ENCODE results near the gene UBA52. TPM values are rescaled to one million over a fixed set of nuclear protein-coding genes. Genes with fewer than 3 reads are reported as not detected.

The UBA52 gene
- total and polyA plus RNA-seq, 2 of the 8 experiments (the other 6 are each of a cell fraction or from before 2014, with no cell fraction given) = 1,340 to 5,409 TPM

DNA sequence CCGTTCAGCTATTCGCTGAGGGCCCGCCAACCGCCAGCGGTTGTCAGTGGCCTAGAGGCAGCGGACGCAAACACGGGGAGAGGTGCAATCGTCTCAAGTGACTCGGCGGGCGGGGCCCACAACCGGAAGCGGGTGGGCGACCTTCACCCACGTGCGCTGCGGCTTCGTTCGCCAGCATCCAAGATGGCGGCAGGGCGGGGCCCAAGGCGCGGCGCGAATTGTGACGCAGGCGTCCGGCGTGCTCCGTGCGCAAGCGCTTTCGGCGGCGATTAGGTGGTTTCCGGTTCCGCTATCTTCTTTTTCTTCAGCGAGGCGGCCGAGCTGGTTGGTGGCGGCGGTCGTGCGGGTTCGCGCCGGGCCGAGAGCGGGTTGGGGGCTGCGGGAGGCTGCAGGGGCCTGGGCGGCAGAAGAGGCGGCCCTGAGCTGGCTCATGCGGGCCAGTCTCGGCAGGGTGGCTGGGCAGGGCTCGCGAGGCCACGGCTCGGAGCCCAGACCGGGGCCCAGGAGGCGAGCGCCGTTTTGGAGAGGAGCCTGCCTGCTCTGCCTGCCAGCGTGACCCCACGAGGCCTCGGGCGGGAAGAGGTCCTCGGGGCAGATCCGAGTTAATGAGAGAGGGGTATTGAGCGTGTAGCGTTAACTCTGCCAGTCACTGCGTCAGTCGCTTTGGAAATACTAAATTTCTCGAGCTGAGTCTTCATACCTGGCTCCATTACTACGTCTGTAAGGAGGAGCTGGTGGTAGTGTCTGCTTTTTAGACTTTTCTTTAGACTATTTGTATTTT is at the start of gene UBA52 (continued):
- TF ChIP-seq SIRT6 (IDR thresholded peaks at IDR 0.05; ENCODE audit: low read length) (no peak), SP1 (IDR thresholded peaks at IDR 0.05; ENCODE audit: low read depth, low read length) (peak; percentile 81), TAF1 (IDR thresholded peaks at IDR 0.05; ENCODE audit: low read depth, low read length) (peak; percentile 97), TCF12 (IDR thresholded peaks at IDR 0.05; ENCODE audit: low read depth, low read length) (0 out of 2 replicates have a peak, but pooled peaks have one; percentile 1), BRCA1 (IDR thresholded peaks at IDR 0.05; ENCODE audit: low read depth, low read length) (no peak), CEBPB (IDR thresholded peaks at IDR 0.05; ENCODE audit: low read depth, low read length) (peak; percentile 52), SIX5 (IDR thresholded peaks at IDR 0.05; ENCODE audit: low read depth, low read length) (peak; percentile 53), MAFK (IDR thresholded peaks at IDR 0.05; ENCODE audit: low read depth, low read length) (no peak), CBX8 (IDR thresholded peaks at IDR 0.05; ENCODE audit: borderline replicate concordance, low read depth, low read length) (no peak), CTBP2 (IDR thresholded peaks at IDR 0.05; ENCODE audit: borderline replicate concordance, insufficient read depth, insufficient read length, low read length) (no peak), JUN (IDR thresholded peaks at IDR 0.05; ENCODE audit: low read depth, low read length) (no peak), SP2 (IDR thresholded peaks at IDR 0.05; ENCODE audit: low read length) (no peak), SIN3A (conservative IDR thresholded peaks at IDR 0.05 in 1 of 2, IDR thresholded peaks at IDR 0.05 in 1 of 2; ENCODE audit: low read depth in 1 of 2, low read length in 2 of 2) (peak; percentile 91 to 99; a peak in 3 of 4 replicates), HDAC6 (IDR thresholded peaks at IDR 0.05; ENCODE audit: low read depth, low read length) (no peak), POLR2A (IDR thresholded peaks at IDR 0.05; ENCODE audit: control extremely low read depth in 1 of 2, low read depth in 2 of 2, low read length in 2 of 2) (peak in 1 of 2 experiments; percentile 91; a peak in 2 of 3 replicates), SRF (IDR thresholded peaks at IDR 0.05; ENCODE audit: low read depth, low read length) (peak; percentile 55), BACH1 (IDR thresholded peaks at IDR 0.05; ENCODE audit: low read length) (no peak), YY1 (IDR thresholded peaks at IDR 0.05; ENCODE audit: low read depth, low read length) (peak; percentile 100), RNF2 (IDR thresholded peaks at IDR 0.05; ENCODE audit: borderline replicate concordance, low read depth, low read length, missing control alignments, poor library complexity, severe bottlenecking) (no peak), USF2 (IDR thresholded peaks at IDR 0.05; ENCODE audit: low read length) (peak; percentile 88), FOSL1 (IDR thresholded peaks at IDR 0.05; ENCODE audit: insufficient read depth, low read depth, low read length) (no peak), RFX5 (IDR thresholded peaks at IDR 0.05; ENCODE audit: borderline replicate concordance, low read depth, low read length) (no peak)
- TF ChIP-seq, protein P1, sequence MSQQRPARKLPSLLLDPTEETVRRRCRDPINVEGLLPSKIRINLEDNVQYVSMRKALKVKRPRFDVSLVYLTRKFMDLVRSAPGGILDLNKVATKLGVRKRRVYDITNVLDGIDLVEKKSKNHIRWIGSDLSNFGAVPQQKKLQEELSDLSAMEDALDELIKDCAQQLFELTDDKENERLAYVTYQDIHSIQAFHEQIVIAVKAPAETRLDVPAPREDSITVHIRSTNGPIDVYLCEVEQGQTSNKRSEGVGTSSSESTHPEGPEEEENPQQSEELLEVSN (IDR thresholded peaks at IDR 0.05) = no peak; the same call in none of the 2 replicates
